ENCODE data around the gene TAF3. TPM values are rescaled to one million over a fixed set of nuclear protein-coding genes. Genes with fewer than 3 reads are reported as not detected.

Gene TAF3
- total and polyA plus RNA-seq, 11 donors: 5.7 to 14.0 (median 10.3) TPM

- Histone ChIP-seq H3K27me3 (no peaks in the 10 kb centered on the region), H3K27ac (no peak overlapping the region), H3K36me3 (peaks cover 0 to 23% (median 0%) of the 10 kb centered on the region in 9 donors), H3K9me3 (no peaks in the 10 kb centered on the region), H3K4me3 (peak overlapping the region in 6 of 12 donors; percentile 88 to 95 (median 93)), H3K4me1 (peaks cover 6 to 50% (median 33%) of the 10 kb centered on the region in 12 donors)
- intact Hi-C loops (cut with DNase I): no loop called here
- no peak for ATAC-seq
- 73 to 80% (median 74%) methylated on average over 3 of the region's 3 CpGs for WGBS, 4 donors
- no peak for DNase-seq
- TF ChIP-seq CTCF (IDR thresholded peaks at IDR 0.05): no peak
- TF ChIP-seq POLR2A (IDR thresholded peaks at IDR 0.05): no peak
Measured at GRCh38 chr10:7786430-7786829, 31.9 kb upstream of the TAF3 start.

GRCh38 chr10:7787150-7787856 is 31.0 kb upstream of the TAF3 start:
- DNase-seq (peak in 1 of 5 donors; percentile 70), ATAC-seq (peak; percentile 4 to 25 (median 10))
- H3K4me3 ChIP-seq: peak overlapping the region; percentile 76 to 97 (median 89)
- H3K4me1 ChIP-seq: peaks cover 6 to 53% (median 41%) of the 10 kb centered on the region in 12 donors
- H3K9me3 ChIP-seq: no peaks in the 10 kb centered on the region
- H3K36me3 ChIP-seq: peaks cover 0 to 23% (median 4%) of the 10 kb centered on the region in 9 donors
- no peak for TF ChIP-seq CTCF (IDR thresholded peaks at IDR 0.05)
- no peak for TF ChIP-seq POLR2A (IDR thresholded peaks at IDR 0.05)
- intact Hi-C loops (cut with DNase I): no loop called here
- 2 to 5% (median 3%) methylated on average over 12 to 26 of the region's 26 CpGs for WGBS, 4 donors
- H3K27me3 ChIP-seq: no peaks in the 10 kb centered on the region
- H3K27ac ChIP-seq: peak overlapping the region in 11 of 12 donors; percentile 78 to 98 (median 94)

GRCh38 chr10:7787857-7788638 is 30.3 kb upstream of the TAF3 start, which contains the start of the genes ATP5F1C and KIN:
ATP5F1C (plus strand) TSS chr10:7788177; CDS start chr10:7788208, 31 bp downstream.
KIN (minus strand) TSS chr10:7787993; CDS start chr10:7787933, 60 bp downstream.
- peak; percentile 96 to 98 (median 98) for ATAC-seq
- Histone ChIP-seq H3K27ac (peak within 1 kb of the TSS; percentile 92 to 98 (median 95)), H3K4me3 (peak within 1 kb of the TSS; percentile 76 to 97 (median 89)), H3K9me3 (no peaks in the 10 kb centered on the region), H3K27me3 (no peaks in the 10 kb centered on the region), H3K4me1 (peaks cover 6 to 59% (median 47%) of the 10 kb centered on the region in 12 donors), H3K36me3 (peaks cover 0 to 24% (median 5%) of the 10 kb centered on the region in 9 donors)
- WGBS, 4 donors: 0 to 1% (median 1%) methylated on average over 46 to 59 of the region's 59 CpGs
- TF ChIP-seq POLR2A (IDR thresholded peaks at IDR 0.05) (peak; percentile 63 to 89), CTCF (IDR thresholded peaks at IDR 0.05) (no peak)
- intact Hi-C loops (cut with DNase I): loop anchor here in 4 of 10 donors (2.0 kb wide), 1 partner anchor 31 kb away; the partner anchor contains the start of gene TAF3 (in 4 of the 4)
- peak; percentile 97 to 98 (median 98) for DNase-seq
